Glomerular visceral epithelial cell (primary cell): ENCODE data around the gene JOSD1.
"Not testable (repeated sequence)": the region's sequence is repeated elsewhere in the genome, so short reads cannot be mapped to it uniquely, and the experiment has no call there.

Source experiments
- DNase-seq: peaks from one replicate; pipeline ENCODE4 v3.0.0-alpha.2; 2016; ENCODE audit errors: extremely low spot score

The JOSD1 gene

GRCh38 chr22:38684895-38685294 is 15.8 kb downstream of the JOSD1 start:
- no peak for DNase-seq

- DNase-seq = peak; percentile 85
These were observed 19.0 kb downstream of the JOSD1 start, which contains the start of gene TOMM22 for GRCh38 chr22:38681582-38682335. TSS of gene TOMM22 (plus strand) at chr22:38681957. CDS start at chr22:38681979, 22 bp downstream.

GRCh38 chr22:38675833-38676232 is 24.9 kb downstream of the JOSD1 start:
- DNase-seq = no peak

GRCh38 chr22:38674888-38675287 is 25.9 kb downstream of the JOSD1 start:
- no peak for DNase-seq

GRCh38 chr22:38657045-38657909 is 43.5 kb downstream of the JOSD1 start:
- peak; percentile 22 for DNase-seq

- DNase-seq = peak; percentile 78
These were observed 44.3 kb downstream of the JOSD1 start, which contains the start of the genes CBY1 and FAM227A for GRCh38 chr22:38656256-38657044. TSS of gene CBY1 (plus strand) at chr22:38656638. CDS start at chr22:38668055, 11,417 bp downstream. TSS of gene FAM227A (minus strand) at chr22:38656392. CDS start at chr22:38650168, 6,224 bp downstream.

GRCh38 chr22:38655519-38656255 is 45.1 kb downstream of the JOSD1 start:
- peak; percentile 11 for DNase-seq

- no peak for DNase-seq
These were observed 47.0 kb downstream of the JOSD1 start for GRCh38 chr22:38653741-38654140.

GRCh38 chr22:38652859-38653258 is 47.9 kb downstream of the JOSD1 start:
- DNase-seq = no peak

GRCh38 chr22:38649841-38650522 is 50.8 kb downstream of the JOSD1 start:
- DNase-seq = no peak

- no peak for DNase-seq
These were observed 55.3 kb downstream of the JOSD1 start for GRCh38 chr22:38645430-38645829.

GRCh38 chr22:38644245-38644644 is 56.5 kb downstream of the JOSD1 start:
- DNase-seq = not testable (repeated sequence)

- DNase-seq = no peak
These were observed 59.2 kb downstream of the JOSD1 start for GRCh38 chr22:38641476-38642040.

- peak; percentile 16 for DNase-seq
These were observed 62.0 kb downstream of the JOSD1 start for GRCh38 chr22:38638728-38639127.

- DNase-seq = no peak
These were observed 62.5 kb downstream of the JOSD1 start for GRCh38 chr22:38638216-38638615.
